H9 (cell line): ENCODE results near the gene TRABD2B. TPM values are rescaled to one million over a fixed set of nuclear protein-coding genes. Genes with fewer than 3 reads are reported as not detected.

Experiments used
- DNase-seq: peaks from one replicate; pipeline ENCODE4 v3.0.0-alpha.2; 2017
- H2AFZ ChIP-seq: one replicate; pipeline ENCODE4 v1.6.1; 2013; ENCODE audit warnings: mild to moderate bottlenecking, low read length, control low read depth, moderate library complexity
- H2AK5ac ChIP-seq: 2 replicates; pipeline ENCODE4 v1.6.1; 2013; ENCODE audit warnings: low read length, control low read depth, mixed read lengths; ENCODE audit not compliant: insufficient read length
- H2BK120ac ChIP-seq: one replicate; pipeline ENCODE4 v1.6.1; 2013; ENCODE audit warnings: low read depth, mild to moderate bottlenecking, low read length, control low read depth, inconsistent platforms; ENCODE audit not compliant: poor library complexity, severe bottlenecking
- H2BK12ac ChIP-seq: 2 replicates; pipeline ENCODE4 v1.6.1; 2013; ENCODE audit warnings: low read length, control low read depth, mixed read lengths, low read depth; ENCODE audit not compliant: insufficient read length
- H2BK15ac ChIP-seq: 2 replicates; pipeline ENCODE4 v1.6.1; 2013; ENCODE audit warnings: low read depth, low read length, control low read depth
- H2BK20ac ChIP-seq: one replicate; pipeline ENCODE4 v1.6.1; 2013; ENCODE audit warnings: low read depth, mild to moderate bottlenecking, low read length, control low read depth, inconsistent platforms; ENCODE audit not compliant: poor library complexity, severe bottlenecking
- H2BK5ac ChIP-seq: 2 replicates; pipeline ENCODE4 v1.6.1; 2013; ENCODE audit warnings: low read length, control low read depth, mixed read lengths; ENCODE audit not compliant: insufficient read length
- H3K14ac ChIP-seq: 2 replicates; pipeline ENCODE4 v1.6.1; 2013; ENCODE audit warnings: low read length, control low read depth; ENCODE audit not compliant: insufficient read depth
- H3K18ac ChIP-seq: 2 replicates; pipeline ENCODE4 v1.6.1; 2013; ENCODE audit warnings: low read depth, mild to moderate bottlenecking, mixed read lengths, low read length, control low read depth; ENCODE audit not compliant: insufficient read length
- H3K23ac ChIP-seq: 2 replicates; pipeline ENCODE4 v1.6.1; 2013; ENCODE audit warnings: low read length, control low read depth, mixed read lengths, low read depth; ENCODE audit not compliant: insufficient read length
- H3K23me2 ChIP-seq: 2 replicates; pipeline ENCODE4 v1.6.1; 2013; ENCODE audit warnings: low read depth, mild to moderate bottlenecking, mixed read lengths, low read length, control low read depth; ENCODE audit not compliant: insufficient read length, poor library complexity, severe bottlenecking
- H3K27ac ChIP-seq: 2 replicates; pipeline ENCODE4 v1.5.1; 2013; ENCODE audit warnings: low read length, control low read depth, mixed read lengths, low read depth; ENCODE audit not compliant: insufficient read length
- H3K27me3 ChIP-seq: 2 replicates; pipeline ENCODE4 v1.6.1; 2013; ENCODE audit warnings: low read length, control low read depth, inconsistent platforms; ENCODE audit not compliant: insufficient read depth
- H3K4ac ChIP-seq: 2 replicates; pipeline ENCODE4 v1.6.1; 2013; ENCODE audit warnings: low read depth, mild to moderate bottlenecking, control low read depth, inconsistent platforms, low read length, moderate library complexity
- H3K4me1 ChIP-seq: 2 replicates; pipeline ENCODE4 v1.6.1; 2013; ENCODE audit warnings: low read length, control low read depth, inconsistent platforms; ENCODE audit not compliant: insufficient read depth
- H3K4me2 ChIP-seq: 2 replicates; pipeline ENCODE4 v1.6.1; 2013; ENCODE audit warnings: low read length, control low read depth, mixed read lengths; ENCODE audit not compliant: insufficient read length, insufficient read depth
- H3K56ac ChIP-seq: 2 replicates; pipeline ENCODE4 v1.6.1; 2013; ENCODE audit warnings: low read depth, mild to moderate bottlenecking, mixed read lengths, low read length, control low read depth; ENCODE audit not compliant: insufficient read length
- H3K79me1 ChIP-seq: 2 replicates; pipeline ENCODE4 v1.6.1; 2013; ENCODE audit warnings: low read depth, mild to moderate bottlenecking, moderate library complexity, low read length, control low read depth, inconsistent platforms; ENCODE audit not compliant: insufficient read depth, poor library complexity, severe bottlenecking
- H3K79me2 ChIP-seq: 2 replicates; pipeline ENCODE4 v1.6.1; 2013; ENCODE audit warnings: low read length, control low read depth, inconsistent platforms; ENCODE audit not compliant: insufficient read depth
- H3K9ac ChIP-seq: 2 replicates; pipeline ENCODE4 v1.6.1; 2013; ENCODE audit warnings: low read length, control low read depth, mixed read lengths; ENCODE audit not compliant: insufficient read length; ENCODE audit errors: extremely low read depth
- H3K9me3 ChIP-seq: one replicate; pipeline ENCODE4 v1.6.1; 2013; ENCODE audit warnings: low read depth, low read length, inconsistent platforms; ENCODE audit not compliant: control insufficient read depth
- H3T11ph ChIP-seq: one replicate; pipeline ENCODE4 v1.6.1; 2013; ENCODE audit warnings: mild to moderate bottlenecking, low read length, control low read depth, inconsistent platforms
- H4K20me1 ChIP-seq: one replicate; pipeline ENCODE4 v1.6.1; 2013; ENCODE audit not compliant: control insufficient read depth, insufficient read length, insufficient read depth
- H4K5ac ChIP-seq: 2 replicates; pipeline ENCODE4 v1.6.1; 2013; ENCODE audit warnings: low read depth, mild to moderate bottlenecking, mixed read lengths, low read length, control low read depth; ENCODE audit not compliant: insufficient read length
- H4K8ac ChIP-seq: replicated peaks from 2 replicates; pipeline ENCODE4 v1.6.1; 2013; ENCODE audit warnings: low read length, control low read depth, mixed read lengths, low read depth; ENCODE audit not compliant: insufficient read length
- H4K91ac ChIP-seq: 2 replicates; pipeline ENCODE4 v1.6.1; 2013; ENCODE audit warnings: low read depth, mild to moderate bottlenecking, moderate library complexity, mixed read lengths, low read length, control low read depth; ENCODE audit not compliant: insufficient read length
- H3K27ac Mint-ChIP-seq, 3 experiments: 2 replicates in 2 of 3; 3 replicates in 1 of 3; pipeline ENCODE4 v1.8.0; 2020 to 2021; ENCODE audit warnings: mixed read lengths in 3 of 3, mild to moderate bottlenecking in 1 of 3, moderate library complexity in 1 of 3
- H3K27me3 Mint-ChIP-seq: 2 replicates; pipeline ENCODE4 v1.8.0; 2021; ENCODE audit warnings: low read depth, mild to moderate bottlenecking, moderate library complexity, mixed read lengths
- H3K36me3 Mint-ChIP-seq, 3 experiments: 2 replicates in 2 of 3; 3 replicates in 1 of 3; pipeline ENCODE4 v1.8.0; 2020 to 2021; ENCODE audit warnings: low read depth in 3 of 3, mixed read lengths in 3 of 3; ENCODE audit not compliant: insufficient read depth in 1 of 3
- H3K4me1 Mint-ChIP-seq, 2 experiments: 2 replicates each; pipeline ENCODE4 v1.8.0; 2020; ENCODE audit warnings: mixed read lengths in 2 of 2
- H3K4me3 Mint-ChIP-seq, 2 experiments: 2 replicates in 1 of 2; 3 replicates in 1 of 2; pipeline ENCODE4 v1.8.0; 2020 to 2021; ENCODE audit warnings: mild to moderate bottlenecking in 2 of 2, mixed read lengths in 2 of 2, moderate library complexity in 1 of 2
- H3K9me3 Mint-ChIP-seq, 2 experiments: 2 replicates in 1 of 2; 3 replicates in 1 of 2; pipeline ENCODE4 v1.8.0; 2020; ENCODE audit warnings: mild to moderate bottlenecking in 2 of 2, mixed read lengths in 2 of 2, moderate library complexity in 1 of 2
- CTCF ChIP-seq: fragments of 200-600 bp; sonication (generic); conservative IDR thresholded peaks from 3 replicates; pipeline ENCODE4 v1.8.0; 2021; ENCODE audit warnings: antibody characterized with exemption, mild to moderate bottlenecking
- WGBS: extraction: QIAGEN DNeasy Blood & Tissue Kit; methylation state at CpG from one replicate; pipeline ENCODE4 v1.1.7; 2013; ENCODE audit warnings: missing lambda C conversion rate, low lambda C conversion rate, mixed read lengths; ENCODE audit not compliant: insufficient read length; ENCODE audit errors: extremely low coverage; 5-methylcytosine and 5-hydroxymethylcytosine counted together
- total RNA-seq: library from RNA; stranded (reverse); gene quantifications from 2 replicates; pipeline ENCODE4 v1.2.1, GENCODE V29; 2021

TRABD2B gene
- total RNA-seq, 1 experiment from 2014 or later: 2.3 TPM

GRCh38 chr1:47777322-47777721 lies 219.9 kb downstream of the TRABD2B start:
- Histone ChIP-seq H3K79me1 (no peaks in the 10 kb centered on the region), H4K20me1 (no peaks in the 10 kb centered on the region), H3K9me3 (no peaks in the 10 kb centered on the region), H2BK20ac (no peak overlapping the region), H3K27me3 (no peaks in the 10 kb centered on the region), H3K23me2 (no peaks in the 10 kb centered on the region), H2BK120ac (no peak overlapping the region), H3K4me2 (no peak overlapping the region), H4K5ac (no peak overlapping the region), H4K8ac (no peak overlapping the region), H2AK5ac (no peak overlapping the region), H2BK12ac (no peak overlapping the region), H3K27ac (no peak overlapping the region), H3K23ac (no peak overlapping the region), H3K4me1 (peaks cover 4% of the 10 kb centered on the region; the same call in 1 of the 2 replicates), H3K79me2 (no peaks in the 10 kb centered on the region), H3K4ac (no peak overlapping the region), H2BK5ac (no peak overlapping the region), H3K14ac (no peak overlapping the region), H2BK15ac (no peak overlapping the region), H3K9ac (no peak overlapping the region), H4K91ac (no peak overlapping the region), H3K56ac (no peak overlapping the region), H2AFZ (no peak overlapping the region), H3T11ph (no peak overlapping the region), H3K18ac (no peak overlapping the region)
- WGBS: no CpG with 5 or more reads among the region's 6 CpGs
- no peak for DNase-seq
- no peaks in the 10 kb centered on the region for H3K27me3 Mint-ChIP-seq
- H3K36me3 Mint-ChIP-seq: no peaks in the 10 kb centered on the region; a peak in 1 of 7 replicates
- no peaks in the 10 kb centered on the region for H3K9me3 Mint-ChIP-seq
- TF ChIP-seq CTCF: no peak
- H3K4me3 Mint-ChIP-seq: no peak overlapping the region
- peaks cover 20 to 28% of the 10 kb centered on the region in 2 experiments for H3K4me1 Mint-ChIP-seq
- peak overlapping the region in 1 of 3 experiments; percentile 12; a peak in 1 of 7 replicates for H3K27ac Mint-ChIP-seq
